GM21723 (cell line): ENCODE measurements around the gene ARHGEF3.

Experiments
- ATAC-seq: cut with Tn5 transposase; IDR thresholded peaks from one replicate; pipeline ENCODE4 v1.9.1; 2021; ENCODE audit warnings: mild to moderate bottlenecking, moderate library complexity; ENCODE audit not compliant: unreplicated experiment

Gene ARHGEF3

DNA sequence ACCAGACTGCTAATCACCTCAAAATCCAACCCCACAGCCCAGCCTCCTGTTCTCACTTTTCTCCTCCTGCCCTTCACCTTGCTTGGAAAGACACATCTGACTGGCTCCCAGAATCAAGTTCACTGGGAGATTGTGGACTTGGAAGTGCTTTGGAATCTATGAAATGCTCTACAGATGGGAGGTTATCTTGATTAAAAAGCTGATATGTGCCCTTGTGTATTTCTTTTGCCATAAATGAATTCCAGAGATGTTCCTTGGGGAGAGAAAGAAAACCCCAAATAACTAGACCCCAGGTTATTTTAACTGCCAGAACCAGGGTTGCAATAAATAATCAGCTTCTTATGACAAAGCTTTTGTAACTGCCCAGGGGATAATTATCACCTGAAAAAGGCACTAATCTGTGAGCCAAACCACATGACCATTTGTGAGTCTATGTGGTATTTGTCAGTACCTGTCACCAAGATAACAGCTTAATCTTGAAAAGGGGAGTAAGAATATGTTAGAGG, 21.7 kb upstream of the ARHGEF3 start:
- no peak for ATAC-seq

DNA sequence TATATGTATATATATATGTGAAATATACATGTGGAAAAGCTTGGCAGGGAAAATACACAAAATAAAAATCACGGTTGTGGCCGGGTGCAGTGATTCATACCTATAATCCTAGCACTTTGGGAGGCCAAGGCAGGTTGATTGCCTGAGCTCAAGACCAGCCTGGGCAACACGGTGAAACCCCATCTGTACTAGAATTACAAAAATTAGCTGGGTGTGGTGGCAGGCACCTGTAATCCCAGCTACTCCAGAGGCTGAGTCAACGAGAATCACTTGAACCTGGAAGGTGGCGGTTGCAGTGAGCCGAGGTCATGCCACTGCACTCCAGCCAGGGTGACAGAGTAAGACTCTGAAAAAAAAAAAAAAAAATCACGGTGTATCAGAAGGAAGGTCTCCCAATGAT, 20.8 kb upstream of the ARHGEF3 start:
- no peak for ATAC-seq

DNA sequence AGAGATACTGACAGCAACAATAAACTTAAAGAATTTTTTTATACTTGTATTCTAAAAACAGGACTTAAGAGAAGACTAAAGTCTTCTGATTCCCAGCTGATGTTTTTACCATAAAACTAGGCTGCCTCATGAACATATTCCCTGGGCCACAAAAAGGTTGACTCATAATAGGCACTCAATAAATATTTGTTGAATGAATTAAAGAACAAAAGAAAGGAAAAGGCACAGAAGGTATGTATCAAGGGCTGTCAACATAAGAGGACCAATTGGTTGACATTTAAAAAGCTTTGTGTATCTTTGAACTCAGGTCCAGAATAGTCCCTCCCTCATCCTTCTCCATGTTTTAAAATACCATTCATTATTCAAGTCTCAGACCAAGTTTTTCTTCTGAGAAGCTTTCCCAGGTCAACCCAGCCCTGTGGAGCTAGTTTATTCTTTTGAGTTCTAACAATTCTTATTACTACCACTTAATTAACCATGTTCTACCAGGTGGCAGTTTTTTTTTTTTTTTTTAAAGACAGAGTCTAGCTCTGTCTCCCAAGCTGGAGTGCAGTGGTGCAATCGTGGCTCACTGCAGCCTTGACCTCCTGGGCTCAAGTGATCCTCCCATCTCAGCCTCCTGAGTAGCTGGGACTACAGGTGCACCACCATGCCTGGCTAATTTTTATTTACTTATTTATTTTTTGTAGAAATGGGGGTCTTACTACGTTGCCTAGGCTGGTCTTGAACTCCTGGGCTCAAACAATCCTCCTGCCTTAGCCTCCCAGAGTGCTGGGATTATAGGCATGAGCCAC, 17.5 kb upstream of the ARHGEF3 start:
- no peak for ATAC-seq

DNA sequence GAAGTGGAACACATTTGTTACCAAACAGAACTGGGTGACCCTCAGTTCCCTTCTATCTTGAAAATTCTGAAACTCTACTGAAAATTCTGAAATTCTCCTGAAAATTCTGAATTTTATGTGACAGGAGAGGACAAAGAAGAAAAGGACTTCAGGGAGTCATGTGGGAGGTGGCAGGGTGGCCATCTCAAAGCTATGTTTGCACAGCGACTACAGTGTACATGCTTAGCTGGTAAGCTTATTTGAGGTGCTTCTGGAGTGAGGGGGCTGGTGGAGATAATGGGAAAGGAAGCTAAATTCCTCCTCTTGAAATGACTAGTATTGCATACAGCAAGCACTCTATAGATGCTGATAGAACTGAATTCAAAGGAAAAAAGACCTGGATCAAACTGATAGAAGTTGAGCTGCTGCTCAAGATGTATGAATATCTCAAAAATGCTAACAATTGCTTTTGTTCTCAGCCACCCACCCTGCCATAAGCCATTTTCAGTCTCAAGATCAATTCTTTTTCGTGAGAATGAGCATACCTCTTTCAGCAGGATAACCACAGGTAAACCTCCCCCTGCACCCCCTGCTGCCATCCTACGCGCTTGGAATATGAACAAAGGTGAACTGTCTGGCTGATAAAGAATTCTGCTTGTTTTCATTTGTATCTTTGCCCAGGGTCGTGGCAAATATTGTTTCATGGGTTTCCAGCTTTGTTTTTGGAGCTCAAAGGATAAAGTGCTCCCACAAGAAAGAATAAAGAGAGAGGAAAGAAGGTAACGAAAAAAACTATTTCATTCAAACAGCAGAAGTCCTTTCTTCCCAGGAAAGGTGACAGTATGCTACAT, 16.6 kb upstream of the ARHGEF3 start:
- no peak for ATAC-seq

DNA sequence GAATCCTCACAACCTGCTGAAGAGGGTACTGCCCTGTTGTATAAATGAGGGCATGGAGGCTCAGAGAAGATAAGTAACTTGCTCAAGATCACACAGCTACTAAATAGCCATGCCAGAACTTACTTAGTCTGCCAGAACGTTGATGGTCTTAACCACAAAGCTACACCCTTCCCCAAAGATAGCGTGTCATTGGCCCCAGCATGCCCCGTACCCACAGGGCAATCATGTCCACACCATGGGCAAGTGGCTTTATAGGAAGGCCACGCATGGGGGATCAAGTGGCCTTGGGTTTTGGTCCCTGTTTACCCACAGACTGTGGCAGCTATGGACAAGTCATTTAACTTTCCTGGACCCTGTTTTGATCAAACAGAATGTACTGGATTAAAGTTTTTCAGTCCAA, 15.9 kb upstream of the ARHGEF3 start:
- no peak for ATAC-seq

DNA sequence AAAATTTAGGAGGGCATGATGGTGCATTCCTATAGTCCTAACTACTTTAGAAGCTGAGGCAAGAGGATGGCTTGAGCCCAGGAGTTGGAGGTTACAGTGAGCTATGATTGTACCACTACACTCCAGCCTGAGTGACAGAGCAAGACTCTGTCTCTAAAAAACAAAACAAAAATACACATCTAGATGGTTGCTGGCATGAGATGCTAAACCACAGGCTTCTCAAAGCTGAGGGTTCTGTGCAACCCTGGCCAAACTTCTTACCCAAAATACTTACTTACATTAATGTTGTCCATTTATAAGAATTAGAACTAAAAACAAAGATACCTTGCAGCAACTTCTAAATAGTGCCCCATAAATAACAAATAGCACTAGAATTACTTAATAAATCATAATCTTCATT, 14.3 kb upstream of the ARHGEF3 start:
- no peak for ATAC-seq

DNA sequence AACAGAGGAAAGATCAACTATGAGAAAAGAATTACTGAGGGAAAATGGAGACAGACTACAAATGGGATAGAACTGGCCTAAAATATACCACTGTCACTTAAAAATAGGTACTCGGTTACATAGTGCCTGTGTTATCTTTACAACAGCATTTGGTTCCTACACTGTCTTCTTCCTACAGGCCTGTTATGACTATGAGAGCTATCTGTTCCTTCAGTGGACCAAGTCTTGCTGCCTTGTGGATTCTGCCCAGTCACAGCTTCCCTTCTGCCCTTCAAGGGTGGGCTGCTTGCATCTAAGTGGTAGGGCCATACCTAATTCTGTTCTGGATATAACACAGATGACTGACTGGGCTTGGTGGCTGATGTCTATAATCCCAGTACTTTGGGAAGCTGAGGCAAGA, 13.8 kb upstream of the ARHGEF3 start:
- no peak for ATAC-seq

DNA sequence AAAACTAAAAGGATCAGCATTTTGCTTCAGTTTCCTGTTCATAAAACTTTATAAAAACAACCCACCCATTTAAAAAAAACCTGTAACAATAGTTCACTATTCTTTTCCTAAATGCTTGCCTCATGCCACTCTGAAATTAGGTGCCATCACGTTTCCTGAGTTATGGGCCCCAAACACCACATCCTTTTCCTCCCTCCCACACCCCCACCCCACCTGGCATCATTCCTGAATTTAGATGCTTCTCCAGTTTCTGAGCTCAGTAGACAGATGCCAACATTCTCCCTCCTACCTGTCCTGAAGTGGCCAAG, 11.9 kb upstream of the ARHGEF3 start:
- no peak for ATAC-seq

DNA sequence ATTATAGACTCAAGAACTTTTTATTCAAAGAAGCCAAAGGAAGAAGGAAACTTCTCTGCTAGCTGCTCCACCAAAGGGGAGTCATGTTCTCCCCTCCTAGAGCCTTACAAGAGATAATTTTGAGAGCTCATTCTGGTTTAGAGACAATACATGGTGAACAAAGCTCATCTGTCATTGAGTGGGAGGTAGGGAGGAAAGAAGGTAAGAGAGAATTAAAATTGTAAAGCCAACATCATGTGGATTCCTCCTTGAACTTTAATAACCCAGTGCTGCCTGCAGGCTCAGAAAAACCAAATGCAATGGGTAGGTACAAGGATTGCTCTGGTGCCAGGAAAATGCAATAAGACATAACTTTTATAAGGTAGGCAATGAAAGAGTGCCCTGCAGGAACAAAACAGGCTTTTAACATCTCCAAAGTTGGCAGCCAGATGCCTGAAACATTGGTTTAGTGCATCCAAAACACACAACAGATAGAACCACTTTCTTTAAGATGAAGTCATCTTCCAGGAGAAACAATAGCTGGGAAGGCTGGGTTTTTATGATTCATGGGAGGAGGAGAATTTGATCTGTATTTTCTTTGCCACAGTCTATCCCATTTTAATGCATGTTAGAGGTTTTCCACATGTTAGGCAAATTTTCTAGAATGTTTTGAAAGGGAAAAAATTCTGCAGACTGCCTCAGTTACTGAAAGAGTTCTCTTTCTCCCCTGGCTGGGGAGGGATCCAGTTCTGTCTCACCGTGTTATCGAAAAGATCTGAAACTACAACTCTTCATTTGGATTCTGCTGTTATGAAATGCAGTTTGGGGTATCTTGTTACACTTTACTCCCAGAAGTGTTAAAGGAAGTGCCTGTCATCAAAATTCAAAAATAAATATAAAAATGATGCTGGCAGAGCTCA, 11.3 kb upstream of the ARHGEF3 start:
- no peak for ATAC-seq

DNA sequence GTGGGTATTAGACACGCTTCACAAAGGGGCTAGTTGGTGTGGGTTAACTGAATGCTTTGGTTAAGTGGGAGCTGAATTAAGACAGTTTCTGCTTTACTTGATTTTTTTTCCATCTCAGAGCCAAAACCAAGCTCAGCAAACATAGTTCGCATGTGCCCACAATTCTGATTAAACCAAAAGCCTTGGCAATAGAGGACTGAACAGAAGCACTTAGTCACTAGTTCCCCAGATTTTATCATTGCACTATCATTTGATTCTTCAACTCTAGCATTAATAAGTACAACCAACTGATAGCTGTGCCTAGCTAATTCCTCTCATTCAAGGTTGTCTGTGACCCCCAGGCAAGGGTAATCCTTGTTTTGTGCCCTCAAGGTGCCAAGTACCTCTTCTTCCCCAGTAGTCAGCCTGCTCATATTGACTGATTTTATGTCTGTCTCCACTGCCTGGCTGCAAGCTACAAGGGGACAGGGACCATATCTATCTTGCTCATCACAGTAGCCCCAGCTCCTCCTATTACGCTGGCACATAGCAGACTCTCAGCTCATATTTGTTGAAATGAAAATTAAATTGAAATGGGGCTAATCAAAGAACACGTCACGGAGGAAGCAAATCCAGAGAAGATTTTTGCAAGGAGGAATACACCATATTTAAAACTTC, 9.9 kb upstream of the ARHGEF3 start:
- ATAC-seq = no peak

DNA sequence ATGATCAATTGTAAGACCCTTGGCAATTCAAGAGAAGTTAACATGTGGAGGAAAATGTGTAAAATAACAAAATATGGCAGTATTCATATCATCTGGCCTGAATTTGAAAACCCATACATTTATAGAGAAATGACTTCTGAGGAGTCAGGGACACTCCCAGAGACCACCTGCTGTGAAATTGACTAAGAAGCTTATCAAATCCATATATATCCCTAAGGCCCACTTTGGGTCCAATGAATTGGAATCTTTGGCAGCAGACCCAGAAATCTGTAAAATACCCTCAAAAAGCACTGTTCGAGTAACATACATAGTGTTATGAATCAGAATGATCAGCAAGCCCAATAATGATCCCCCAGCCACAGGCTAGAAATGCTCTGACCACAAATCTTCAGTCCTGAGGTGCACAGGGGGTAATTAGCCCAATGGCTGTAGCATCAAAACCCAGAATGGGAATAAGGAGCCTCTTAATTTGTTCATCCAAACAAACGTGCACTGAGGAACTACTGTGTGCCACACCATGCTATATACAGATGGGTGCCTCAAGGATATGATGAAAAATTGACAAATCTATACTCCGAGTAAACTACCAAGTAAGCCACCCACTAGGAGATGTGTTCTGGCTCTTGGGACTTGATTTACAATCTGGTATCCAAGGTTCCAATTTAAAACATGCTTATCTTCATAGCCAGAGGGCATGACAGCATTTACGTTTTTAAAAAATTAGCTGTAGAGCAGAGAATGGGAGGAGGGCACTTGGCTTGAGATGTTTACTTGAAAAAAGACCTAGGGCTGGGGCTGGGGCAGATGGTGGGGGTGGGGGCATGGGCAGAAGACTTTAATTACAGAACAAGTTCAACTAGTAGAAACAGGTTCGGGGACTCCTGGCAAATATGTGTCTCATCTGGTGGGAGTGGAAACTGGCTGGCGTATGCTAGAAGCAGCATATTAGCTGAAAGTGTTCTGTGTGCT, 9.1 kb upstream of the ARHGEF3 start:
- ATAC-seq = no peak

DNA sequence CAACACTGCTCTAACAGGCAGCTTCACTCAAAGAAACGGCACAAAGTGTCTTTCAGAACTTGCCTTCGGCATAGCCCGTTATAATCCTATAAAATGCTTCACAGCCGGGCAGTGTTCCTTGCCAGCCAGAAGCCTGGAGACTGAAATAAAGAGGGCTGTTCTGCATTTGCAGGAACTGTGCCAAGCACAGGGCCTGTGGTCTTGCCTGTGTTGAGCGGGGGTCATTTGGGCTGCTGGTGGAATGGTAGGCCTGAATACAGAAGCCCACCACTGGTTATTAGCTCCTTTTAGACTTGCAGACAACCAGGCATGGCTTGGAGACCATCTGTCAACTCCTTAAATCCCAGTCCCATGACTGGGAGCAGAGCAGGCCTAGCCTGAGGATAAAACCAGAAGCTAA, 4.7 kb upstream of the ARHGEF3 start:
- no peak for ATAC-seq

DNA sequence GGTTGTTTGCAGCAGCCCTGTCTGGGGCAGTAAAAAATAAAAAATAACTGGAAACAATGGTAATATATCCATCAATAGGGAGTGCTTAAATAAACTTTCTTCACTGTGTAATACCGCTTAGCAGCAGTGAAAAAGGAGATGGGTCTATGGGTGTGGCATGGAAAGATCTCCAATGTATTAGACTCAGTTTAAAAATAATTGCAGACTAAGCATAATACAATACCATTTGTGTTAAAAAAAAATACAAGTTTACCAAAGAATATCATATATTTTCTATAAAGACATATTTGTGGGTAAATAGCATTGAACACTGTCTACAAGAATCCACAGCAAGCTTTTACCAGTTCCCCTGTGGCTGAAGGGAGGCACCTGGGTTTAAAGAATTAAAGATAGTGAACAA, 1.0 kb upstream of the ARHGEF3 start:
- ATAC-seq = no peak

DNA sequence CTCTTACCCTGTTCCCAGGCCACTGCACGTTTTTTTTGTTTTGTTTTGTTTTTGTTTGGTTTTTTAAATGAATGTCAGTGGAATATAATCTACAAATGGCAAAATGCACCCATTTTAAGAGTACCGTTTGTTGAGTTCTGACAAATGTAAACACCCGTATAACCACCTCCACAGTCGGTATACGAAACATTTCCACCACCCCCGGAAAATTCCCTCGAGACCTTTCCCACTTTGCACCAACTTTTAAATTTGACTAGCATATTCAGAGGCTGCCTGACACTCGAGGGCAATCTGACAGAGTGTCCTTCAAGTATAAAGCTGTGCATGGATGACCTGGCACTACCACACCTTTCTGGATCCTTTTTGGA, 613 bp upstream of the ARHGEF3 start:
- ATAC-seq = no peak

DNA sequence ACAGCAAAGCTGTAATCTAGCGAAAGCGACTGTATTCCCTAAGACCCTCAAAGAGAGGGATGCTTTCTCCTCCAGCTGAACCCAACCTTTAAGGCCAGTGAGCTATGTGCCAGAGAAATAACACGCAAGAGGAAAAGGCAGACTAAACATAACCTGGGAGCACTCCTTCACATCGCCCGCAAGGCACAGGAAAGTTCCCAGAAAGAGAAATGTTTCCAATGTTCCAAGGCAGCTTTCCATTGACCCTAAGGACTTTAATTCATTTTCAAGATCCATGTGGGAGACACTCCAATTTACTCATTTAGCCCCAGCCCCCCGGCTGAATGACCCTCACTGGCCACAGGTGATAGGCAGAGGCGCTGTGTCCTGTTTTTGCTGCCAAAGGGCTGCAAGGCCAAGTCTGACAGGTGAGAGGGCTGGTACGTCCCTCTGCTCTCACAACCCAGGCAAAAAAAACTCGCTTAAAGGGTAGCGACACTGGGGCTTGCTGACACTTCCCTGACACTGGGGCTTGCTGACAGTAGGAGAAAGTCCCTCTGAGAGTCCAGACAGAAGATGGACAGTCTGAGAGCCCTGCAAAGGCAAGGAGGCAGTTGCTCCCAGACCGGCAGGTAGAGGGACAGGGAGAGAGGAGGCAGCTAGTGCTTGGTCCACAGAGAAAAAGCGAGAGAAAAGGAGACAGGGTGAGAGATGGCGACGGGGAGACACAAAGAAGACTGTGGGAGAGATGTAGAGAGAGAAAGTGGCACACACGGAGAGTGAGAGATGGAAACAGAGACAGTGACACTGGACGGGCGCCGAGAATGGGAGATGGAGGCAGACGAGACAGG, 702 bp downstream of the ARHGEF3 start:
- ATAC-seq = peak; percentile 0

DNA sequence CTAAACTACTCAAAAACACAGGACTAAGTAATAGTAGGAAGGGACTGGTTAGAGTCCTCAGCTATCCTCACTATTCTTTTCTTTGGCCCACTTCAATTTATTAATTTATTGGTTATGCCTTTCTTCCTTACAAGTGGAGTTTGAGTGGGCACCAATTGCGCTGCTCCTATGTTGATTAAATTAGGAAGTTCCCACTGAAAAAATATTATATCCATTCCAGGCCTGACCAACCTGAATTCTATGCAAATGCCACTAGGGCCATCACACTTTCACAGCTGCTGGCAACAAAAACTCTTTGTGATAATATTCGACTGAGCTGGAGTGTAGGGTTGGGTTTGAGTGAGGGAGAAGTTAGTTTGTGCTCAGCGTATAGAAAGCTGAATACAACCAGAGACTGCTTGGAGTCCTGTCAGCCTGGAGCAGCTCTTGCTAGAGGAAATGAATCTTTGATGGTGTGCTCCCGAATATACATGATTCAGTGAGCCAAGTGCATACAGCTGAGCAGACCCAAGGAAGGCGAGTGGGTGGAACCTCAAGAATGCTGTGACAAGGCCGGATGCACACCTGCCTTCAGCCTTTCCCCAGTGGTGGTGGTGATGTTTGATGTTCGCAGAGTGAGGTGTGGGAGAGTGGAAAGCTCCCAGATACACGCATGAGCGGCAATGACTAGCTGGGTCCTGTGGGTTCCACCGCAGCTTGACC, 1.5 kb downstream of the ARHGEF3 start:
- peak; percentile 34 for ATAC-seq

DNA sequence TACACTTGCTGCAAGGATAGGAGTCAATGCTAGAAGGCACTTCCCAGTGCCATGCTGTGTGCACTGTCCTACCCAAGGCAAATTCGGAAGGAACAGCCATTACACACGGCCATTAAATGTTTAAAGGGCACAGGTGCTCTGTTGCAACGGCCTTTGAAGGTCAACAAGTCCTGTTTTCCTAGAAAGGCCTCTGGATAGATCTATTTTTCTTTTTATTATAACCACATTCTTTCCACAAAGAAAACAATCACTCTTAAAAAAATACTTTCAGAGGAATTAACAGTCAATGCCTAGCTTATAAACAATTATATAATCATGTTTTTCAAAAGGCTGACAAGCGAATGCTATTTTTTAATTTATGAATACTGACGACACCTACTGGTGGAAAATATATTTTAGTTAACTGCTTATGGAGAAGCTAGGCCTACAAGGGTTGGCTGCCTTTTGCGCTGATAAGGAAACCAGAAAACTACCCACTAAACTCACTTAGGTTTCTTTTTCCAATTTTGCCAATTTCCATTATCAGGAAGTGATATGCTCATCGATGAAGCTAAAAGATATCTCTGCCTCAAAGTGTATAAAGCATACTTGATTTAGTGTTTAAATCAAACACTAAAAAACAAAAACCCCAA, 2.4 kb downstream of the ARHGEF3 start:
- no peak for ATAC-seq

DNA sequence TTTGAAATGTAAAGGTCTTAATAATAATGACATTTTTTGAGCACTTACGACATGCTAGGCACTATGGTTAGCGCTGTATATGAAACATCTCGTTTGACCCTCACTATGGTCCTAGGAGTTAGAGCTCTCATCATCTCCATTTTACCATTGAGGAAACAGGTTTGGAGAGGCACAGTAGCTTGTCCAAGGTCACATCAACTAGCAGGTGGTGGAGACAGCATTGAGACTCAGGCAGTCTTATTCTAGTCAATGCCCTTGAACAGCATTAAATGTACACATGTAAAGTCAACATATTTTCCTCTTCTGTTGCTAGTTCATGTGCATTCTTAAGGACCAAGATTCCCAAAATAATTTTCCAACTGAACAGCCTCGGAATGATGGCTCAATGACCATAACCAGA, 4.8 kb downstream of the ARHGEF3 start:
- ATAC-seq = no peak
